Measurements from ENCODE around the gene STEAP2.

DNA sequence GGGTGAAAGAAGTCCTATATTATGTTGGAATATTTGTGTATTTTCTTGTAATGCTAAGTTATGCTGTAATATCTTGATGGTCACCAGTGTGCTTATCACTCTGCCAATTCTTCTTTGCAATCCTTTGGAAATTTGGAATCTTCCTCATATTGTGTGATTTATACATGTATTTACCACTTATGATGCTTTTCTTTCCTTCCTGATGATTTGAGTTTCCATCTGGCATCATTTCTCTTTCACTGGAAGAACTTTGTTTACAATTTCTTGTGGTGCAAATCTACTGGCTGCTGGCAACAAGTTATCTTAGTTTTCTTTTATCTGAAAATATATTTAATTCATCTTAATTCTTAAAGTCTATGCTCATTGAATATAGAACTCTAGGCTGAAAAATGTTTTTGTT, 62.6 kb downstream of the STEAP2 start:
- TF ChIP-seq, protein P1, sequence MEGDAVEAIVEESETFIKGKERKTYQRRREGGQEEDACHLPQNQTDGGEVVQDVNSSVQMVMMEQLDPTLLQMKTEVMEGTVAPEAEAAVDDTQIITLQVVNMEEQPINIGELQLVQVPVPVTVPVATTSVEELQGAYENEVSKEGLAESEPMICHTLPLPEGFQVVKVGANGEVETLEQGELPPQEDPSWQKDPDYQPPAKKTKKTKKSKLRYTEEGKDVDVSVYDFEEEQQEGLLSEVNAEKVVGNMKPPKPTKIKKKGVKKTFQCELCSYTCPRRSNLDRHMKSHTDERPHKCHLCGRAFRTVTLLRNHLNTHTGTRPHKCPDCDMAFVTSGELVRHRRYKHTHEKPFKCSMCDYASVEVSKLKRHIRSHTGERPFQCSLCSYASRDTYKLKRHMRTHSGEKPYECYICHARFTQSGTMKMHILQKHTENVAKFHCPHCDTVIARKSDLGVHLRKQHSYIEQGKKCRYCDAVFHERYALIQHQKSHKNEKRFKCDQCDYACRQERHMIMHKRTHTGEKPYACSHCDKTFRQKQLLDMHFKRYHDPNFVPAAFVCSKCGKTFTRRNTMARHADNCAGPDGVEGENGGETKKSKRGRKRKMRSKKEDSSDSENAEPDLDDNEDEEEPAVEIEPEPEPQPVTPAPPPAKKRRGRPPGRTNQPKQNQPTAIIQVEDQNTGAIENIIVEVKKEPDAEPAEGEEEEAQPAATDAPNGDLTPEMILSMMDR (IDR thresholded peaks at IDR 0.05; ENCODE audit: extremely low read depth in 1 of 2, insufficient read depth in 1 of 2, low read depth in 1 of 2, low read length in 2 of 2): no peak
- TF ChIP-seq POLR2A (IDR thresholded peaks at IDR 0.05; ENCODE audit: low read depth, low read length) (no peak), EZH2 (IDR thresholded peaks at IDR 0.05; ENCODE audit: borderline replicate concordance, low read depth, low read length, severe bottlenecking) (no peak), POLR2AphosphoS5 (IDR thresholded peaks at IDR 0.05; ENCODE audit: insufficient read depth, low read depth, low read length) (no peak), GATA2 (IDR thresholded peaks at IDR 0.05; ENCODE audit: insufficient read depth, insufficient read length, low read depth, low read length) (no peak)
